Activated CD8-positive, alpha-beta memory T cell treated with anti-CD3 and anti-CD28 coated beads, Interleukin-2, amount 50 U/mL, for 1 hour (primary cell): ENCODE data around the gene PLEKHJ1.
"Not testable (repeated sequence)": the region's sequence is repeated elsewhere in the genome, so short reads cannot be mapped to it uniquely, and the experiment has no call there.

ENCODE experiments used
- DNase-seq: peaks from one replicate; pipeline ENCODE4 v3.0.0-alpha.2; 2020; ENCODE audit errors: extremely low read depth

The PLEKHJ1 gene

GRCh38 chr19:2221250-2221831, 14.8 kb downstream of the PLEKHJ1 start:
- DNase-seq, result no peak

- no peak for DNase-seq
Observed at GRCh38 chr19:2219726-2220125, 16.4 kb downstream of the PLEKHJ1 start.

- DNase-seq, result no peak
Observed at GRCh38 chr19:2217591-2217990, 18.5 kb downstream of the PLEKHJ1 start.

DNA sequence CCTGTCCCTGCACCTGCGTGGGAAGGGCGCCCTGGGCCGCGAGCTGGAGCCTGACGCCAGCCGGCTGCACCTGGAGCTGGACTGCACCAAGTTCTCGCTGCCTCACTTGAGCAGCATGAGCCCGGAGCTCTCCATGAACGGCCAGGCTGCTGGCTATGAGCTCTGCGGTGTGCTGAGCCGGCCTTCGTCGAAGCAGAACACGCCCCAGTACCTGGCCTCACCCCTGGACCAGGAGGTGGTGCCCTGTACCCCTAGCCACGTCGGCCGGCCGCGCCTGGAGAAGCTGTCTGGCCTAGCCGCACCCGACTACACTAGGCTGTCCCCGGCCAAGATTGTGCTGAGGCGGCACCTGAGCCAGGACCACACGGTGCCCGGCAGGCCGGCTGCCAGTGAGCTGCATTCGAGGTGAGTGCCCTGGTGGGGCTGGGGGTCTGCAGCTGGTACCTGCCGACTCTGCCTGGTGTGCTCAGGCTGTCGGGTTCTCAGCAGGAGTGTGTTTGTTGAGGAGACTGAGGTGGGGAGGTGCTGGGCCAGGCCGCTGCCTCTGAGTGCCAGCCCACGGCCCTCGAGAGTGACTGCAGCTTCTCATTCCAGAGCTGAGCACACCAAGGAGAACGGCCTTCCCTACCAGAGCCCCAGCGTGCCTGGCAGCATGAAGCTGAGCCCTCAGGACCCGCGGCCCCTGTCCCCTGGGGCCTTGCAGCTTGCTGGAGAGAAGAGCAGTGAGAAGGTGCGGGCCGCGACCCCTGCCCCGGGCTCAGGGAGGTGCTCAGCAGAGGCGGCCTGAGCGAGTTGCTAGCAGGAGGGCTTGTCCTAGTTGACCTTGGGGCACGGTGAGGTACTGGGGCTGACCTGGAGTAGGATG, 19.5 kb downstream of the PLEKHJ1 start:
- no peak for DNase-seq

DNA sequence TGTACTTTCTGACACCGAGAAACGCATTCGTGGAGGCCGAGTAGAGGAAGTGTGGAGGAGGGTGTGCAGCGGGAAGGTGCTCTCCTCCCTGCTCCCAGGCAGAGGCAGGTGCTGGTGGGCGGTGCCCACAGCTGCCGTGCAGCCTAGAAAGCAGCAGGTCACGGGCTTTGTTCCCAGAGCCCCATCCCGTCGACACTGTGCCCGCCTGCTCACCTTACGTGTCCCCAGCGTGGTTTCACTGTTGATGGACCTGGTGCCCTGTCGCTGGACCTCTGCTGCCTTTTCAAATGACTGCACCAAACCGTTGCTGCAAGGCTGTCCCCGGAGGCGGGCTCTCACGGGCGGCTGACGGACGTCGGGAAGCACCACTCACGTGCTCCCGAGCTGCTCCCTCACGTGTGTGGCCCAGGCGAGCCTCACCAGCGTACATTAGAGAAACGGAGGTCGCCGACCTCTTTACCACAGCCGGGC, 20.8 kb downstream of the PLEKHJ1 start:
- DNase-seq, result no peak

DNA sequence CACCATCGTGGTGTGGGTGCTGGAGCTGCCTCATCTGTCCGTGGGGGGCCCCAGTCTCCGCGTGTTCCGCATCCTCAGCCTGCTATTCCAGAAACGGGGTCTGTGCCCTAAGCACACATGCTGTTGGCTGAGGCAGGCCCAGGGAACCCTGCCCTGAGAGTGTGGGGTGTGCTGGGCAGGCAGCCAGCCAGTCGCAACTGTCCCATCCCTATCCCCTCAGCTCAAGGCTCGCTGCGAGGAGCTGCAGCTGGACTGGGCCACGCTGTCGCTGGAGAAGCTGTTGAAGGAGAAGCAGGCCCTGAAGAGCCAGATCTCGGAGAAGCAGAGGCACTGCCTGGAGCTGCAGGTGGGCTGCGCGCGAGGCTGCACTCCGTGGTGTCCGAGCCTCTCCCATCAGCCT, 21.9 kb downstream of the PLEKHJ1 start:
- DNase-seq, result no peak

GRCh38 chr19:2213799-2214198, 22.3 kb downstream of the PLEKHJ1 start:
- DNase-seq, result no peak

DNA sequence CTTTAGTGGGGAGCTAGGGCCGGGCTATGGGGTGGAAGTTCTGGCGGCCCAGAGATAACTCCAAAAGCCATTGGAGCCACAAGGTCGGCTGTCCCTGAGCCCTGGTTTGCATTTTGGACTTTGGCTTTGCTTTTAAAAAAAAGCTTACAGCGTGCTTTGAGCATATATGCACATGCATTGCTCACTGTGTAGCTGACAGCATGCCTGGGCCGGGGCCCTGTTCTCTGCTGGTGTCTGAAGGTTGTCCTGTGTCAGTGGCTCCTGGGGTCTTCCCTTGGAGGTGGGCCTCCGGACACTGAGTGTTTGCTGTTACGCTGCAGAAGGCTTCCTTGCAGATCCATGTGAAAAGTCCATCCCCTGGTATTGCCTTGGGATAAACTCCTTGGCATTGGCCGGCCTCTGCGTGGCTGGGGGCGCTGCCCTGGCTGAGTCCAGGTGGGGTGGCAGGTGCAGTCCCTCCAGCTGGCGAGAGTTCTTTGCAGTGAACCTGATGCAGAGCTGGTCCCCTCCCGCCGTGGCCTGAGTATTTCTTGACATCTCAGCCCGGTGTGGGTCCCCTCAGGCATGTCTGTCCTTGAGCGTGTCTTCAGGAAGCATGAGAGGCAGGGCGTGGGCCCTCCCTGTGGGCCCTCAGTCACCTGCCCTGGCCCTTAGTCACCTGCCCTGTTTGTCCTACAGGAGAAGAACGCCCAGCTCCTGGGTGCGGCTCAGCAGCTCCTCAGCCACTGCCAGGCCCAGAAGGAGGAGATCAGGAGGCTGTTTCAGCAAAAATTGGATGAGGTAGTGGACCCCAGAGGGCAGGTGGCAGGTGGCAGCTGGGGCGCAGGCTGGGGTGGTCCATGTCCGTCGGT, 23.0 kb downstream of the PLEKHJ1 start:
- DNase-seq, result no peak

DNA sequence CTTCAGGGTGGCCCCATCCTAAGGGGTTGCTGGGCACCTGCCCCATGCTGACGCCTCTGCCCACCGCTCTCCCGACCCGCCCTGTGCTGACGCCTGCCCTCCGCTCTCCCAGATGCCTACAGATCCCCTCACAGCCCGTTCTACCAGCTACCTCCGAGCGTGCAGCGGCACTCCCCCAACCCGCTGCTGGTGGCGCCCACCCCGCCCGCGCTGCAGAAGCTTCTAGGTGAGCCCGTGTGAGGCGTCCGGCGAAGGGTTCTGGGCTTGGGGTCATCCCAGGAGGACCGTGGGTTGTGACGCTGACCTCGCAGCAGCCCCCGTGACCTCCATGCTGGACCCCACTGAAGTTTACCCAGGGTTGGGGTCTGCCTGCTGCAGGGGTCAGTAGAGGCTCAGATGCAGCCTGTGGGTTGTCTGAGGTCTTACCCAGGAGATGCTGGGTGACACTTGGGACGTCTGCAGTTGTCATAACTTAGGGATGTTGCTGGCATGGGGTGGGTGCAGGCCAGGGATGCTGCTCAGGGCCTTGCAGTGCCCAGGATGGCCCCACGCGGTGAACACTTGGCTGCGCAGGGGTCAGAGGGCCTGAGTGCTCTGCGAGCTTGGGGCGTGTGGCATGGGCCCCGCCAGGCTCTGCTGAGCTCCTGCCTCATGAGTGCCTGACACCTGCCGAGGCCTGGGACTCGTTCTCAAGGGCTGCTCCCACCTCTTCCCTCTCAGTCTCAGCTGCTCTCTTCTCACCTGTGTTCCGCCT, 25.0 kb downstream of the PLEKHJ1 start:
- DNase-seq, result no peak

GRCh38 chr19:2210206-2210605, 25.9 kb downstream of the PLEKHJ1 start:
- DNase-seq, result no peak

- DNase-seq, result no peak
Observed at GRCh38 chr19:2209408-2209807, 26.7 kb downstream of the PLEKHJ1 start.

DNA sequence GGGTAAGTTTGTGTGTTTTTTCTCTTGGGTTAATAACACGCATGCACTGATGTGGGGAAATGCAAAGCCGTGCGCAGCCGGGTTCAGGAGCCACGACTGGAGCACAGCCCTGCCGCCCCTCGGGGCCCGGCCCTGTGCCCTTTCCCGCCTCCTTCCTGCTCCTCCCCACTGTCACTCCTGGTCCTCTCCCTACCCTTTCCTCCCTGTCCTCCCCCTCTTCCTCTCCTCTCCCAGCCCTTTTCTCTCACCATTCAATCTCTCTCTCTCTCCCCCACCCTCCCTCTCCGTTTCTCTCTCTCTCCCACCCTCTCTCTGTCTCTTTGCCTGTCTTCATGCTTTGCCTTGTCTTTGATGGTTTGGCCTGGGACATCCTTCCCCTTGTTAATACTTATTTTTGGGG, 27.2 kb downstream of the PLEKHJ1 start:
- DNase-seq, result no peak

- DNase-seq, result no peak
Observed at GRCh38 chr19:2207991-2208860, 27.9 kb downstream of the PLEKHJ1 start.

DNA sequence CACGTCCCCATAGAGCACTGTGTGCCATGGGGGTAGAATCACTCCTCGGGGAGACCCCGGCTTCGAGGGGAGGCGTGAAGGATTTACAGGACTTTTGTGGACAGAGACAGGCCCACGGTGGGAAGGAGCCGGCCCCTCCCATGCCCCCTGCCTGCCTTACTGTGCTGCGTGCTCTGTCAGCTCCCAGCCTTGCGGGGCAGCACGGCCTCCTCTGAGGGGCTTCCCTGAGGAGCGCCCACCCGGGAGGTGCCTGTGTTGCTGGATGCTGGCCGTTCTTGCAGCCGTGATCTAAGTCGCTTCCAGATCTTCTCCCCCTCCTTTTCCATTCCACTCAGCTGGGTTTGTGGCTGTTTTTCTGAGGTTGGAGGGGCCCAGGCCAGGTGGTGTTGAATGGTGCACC, 29.1 kb downstream of the PLEKHJ1 start:
- DNase-seq, result no peak

- no peak for DNase-seq
Observed at GRCh38 chr19:2202366-2202765, 33.8 kb downstream of the PLEKHJ1 start.

GRCh38 chr19:2201473-2202148, 34.5 kb downstream of the PLEKHJ1 start:
- no peak for DNase-seq

GRCh38 chr19:2200624-2201294, 35.4 kb downstream of the PLEKHJ1 start:
- DNase-seq, result not testable (repeated sequence)

DNA sequence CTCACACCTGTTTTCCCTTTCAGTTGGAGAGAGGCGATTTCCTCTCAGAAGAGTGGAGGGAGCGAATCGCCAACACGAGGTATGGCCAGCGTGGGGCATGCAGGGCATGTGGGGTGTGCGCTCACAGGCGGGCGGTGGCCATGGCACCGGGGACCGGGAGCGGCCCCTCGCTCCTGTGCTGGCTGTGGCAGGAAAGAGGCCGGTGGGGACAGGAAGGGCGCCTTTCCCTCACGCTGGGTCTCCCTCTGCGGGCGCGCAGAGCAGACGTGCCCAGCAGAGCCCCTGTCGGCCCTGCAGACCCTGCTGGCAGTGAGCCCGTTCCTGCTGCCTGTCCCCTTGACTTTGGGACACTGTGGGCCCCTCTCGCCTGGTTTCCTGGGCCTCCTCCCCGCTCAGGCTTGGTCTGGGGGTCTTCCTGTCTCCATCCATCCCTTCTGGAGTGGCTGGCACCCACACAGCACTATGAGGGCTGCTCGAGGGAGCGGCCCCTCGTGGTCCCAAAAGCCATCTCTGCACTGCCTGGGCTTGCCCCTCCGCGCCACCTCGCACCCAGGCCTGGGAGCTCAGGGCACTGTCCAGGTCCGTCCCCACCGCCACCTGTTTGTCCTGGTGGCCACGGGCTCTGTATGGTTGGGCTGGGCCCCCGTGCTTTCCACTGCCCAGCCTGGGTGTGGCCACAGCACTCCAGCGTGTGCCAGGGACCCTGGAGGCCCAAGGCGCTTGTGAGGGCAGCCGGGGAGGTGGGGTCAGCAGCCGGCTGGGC, 36.1 kb downstream of the PLEKHJ1 start:
- DNase-seq, result no peak

- DNase-seq, result no peak
Observed at GRCh38 chr19:2199215-2199614, 36.9 kb downstream of the PLEKHJ1 start.
